LNCaP clone FGC (cell line): Measurements from ENCODE around the gene NIPBL.

Source experiments
- DNase-seq: peaks from one replicate; pipeline ENCODE4 v3.0.0-alpha.2; 2011; ENCODE audit warnings: low read depth
- H3K4me3 ChIP-seq: 2 replicates; pipeline ENCODE4 v1.5.1; 2011; ENCODE audit warnings: mild to moderate bottlenecking, low read depth, low read length, control low read depth
- TF ChIP-seq, protein P1 (sequence below): IDR thresholded peaks from 2 replicates; pipeline ENCODE4 v1.5.1; 2012; ENCODE audit warnings: mild to moderate bottlenecking; ENCODE audit not compliant: control insufficient read depth, insufficient read depth; ENCODE audit errors: extremely low read depth

The NIPBL gene

DNA sequence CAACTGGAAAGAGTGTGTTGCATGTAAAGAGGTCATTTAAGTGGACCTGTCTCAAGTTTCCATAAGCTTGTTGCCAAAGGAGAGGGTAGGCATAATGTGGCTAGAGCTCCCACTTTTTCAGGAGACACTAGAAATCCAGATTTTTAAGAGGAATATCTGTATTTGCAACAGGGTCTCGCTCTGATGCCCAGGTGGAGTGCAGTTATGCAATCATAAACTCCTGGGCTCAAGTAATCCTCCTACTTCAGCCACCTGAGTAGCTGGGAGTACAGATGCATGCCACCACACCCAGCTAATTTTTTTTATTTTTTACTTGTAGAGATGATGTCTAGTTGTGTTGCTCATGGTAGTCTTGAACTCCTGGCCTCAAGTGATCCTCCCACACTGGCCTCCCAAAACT, 183.5 kb downstream of the NIPBL start:
- no peak for DNase-seq
- TF ChIP-seq, protein P1, sequence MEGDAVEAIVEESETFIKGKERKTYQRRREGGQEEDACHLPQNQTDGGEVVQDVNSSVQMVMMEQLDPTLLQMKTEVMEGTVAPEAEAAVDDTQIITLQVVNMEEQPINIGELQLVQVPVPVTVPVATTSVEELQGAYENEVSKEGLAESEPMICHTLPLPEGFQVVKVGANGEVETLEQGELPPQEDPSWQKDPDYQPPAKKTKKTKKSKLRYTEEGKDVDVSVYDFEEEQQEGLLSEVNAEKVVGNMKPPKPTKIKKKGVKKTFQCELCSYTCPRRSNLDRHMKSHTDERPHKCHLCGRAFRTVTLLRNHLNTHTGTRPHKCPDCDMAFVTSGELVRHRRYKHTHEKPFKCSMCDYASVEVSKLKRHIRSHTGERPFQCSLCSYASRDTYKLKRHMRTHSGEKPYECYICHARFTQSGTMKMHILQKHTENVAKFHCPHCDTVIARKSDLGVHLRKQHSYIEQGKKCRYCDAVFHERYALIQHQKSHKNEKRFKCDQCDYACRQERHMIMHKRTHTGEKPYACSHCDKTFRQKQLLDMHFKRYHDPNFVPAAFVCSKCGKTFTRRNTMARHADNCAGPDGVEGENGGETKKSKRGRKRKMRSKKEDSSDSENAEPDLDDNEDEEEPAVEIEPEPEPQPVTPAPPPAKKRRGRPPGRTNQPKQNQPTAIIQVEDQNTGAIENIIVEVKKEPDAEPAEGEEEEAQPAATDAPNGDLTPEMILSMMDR: no peak
- no peak overlapping the region for H3K4me3 ChIP-seq

DNA sequence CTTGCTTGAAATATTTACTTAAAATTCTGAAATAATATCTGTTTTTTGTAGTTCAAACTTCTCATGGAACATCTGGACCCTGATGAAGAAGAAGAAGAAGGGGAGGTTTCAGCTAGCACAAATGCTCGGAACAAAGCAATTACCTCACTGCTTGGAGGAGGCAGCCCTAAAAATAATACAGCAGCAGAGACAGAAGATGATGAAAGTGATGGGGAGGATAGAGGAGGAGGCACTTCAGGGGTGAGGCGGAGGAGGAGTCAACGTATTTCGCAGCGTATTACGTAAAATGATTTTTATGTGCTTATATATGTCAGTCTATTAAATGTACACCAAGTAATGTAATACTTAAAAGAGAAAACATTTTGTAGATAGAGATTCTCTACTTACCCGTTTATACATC, 187.2 kb downstream of the NIPBL start:
- DNase-seq: no peak
- H3K4me3 ChIP-seq: no peak overlapping the region
- TF ChIP-seq, protein P1: no peak

DNA sequence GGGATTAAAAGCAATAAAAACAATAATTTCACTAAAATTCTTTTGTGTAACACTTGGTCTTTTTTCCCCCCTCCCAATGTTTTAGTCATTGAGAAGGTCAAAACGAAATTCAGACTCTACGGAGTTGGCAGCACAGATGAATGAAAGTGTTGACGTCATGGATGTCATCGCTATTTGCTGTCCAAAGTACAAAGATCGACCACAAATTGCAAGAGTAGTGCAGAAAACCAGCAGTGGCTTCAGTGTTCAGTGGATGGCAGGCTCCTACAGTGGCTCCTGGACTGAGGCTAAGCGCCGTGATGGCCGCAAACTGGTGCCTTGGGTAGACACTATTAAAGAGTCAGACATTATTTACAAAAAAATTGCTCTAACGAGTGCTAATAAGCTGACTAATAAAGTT, 187.9 kb downstream of the NIPBL start:
- TF ChIP-seq, protein P1: no peak
- no peak for DNase-seq
- no peak overlapping the region for H3K4me3 ChIP-seq

DNA sequence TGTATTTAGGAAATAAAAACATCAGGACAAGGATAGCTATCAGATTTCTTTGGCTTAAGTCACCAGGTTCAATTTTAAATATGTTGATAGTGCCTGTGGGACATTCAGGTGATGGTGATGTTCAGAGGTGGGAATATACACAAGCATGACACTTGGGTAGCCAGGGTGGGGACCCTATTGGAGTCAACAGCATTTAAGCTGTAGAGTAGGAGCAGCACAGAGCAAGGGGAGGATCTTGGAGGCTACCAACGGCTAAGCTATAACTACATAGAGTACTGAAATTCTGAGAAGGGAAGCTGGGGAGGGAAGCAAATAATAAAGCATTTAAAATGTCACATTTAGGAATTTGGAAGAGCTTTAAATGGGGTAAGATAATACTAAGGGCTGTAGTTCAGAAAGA, 194.9 kb downstream of the NIPBL start:
- no peak for DNase-seq
- no peak overlapping the region for H3K4me3 ChIP-seq
- TF ChIP-seq, protein P1: no peak

DNA sequence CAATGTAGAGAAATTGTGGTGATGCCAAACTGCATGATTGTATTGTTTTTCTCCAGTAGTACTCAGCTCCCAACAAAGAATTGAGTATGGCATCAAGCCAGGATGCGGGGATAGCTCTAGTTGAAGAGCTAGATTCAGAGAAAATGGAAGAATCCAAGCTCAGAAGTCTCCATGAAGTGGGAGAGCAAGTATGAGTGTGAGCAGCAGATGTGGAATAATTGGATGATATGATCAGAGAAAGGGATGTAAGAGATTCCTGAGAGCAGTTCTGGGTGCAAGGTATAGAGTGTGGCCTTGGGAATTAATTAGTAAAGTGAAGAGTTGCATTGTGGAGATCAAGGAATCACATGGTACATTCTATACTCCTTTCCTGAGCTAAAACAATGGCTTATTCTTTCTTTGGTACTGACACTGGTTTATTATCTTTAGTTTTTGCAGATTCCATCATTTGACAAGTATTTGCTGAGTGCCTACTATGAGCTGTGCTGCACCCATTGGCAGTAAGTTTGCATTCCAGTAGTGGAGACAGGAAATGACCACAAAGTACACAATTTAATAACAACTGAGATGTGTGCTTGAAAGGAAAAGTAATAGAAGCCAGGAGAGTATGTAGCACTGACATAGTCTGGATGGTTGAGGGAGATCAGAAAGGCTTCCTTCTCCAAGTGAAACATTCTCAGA, 195.5 kb downstream of the NIPBL start:
- TF ChIP-seq, protein P1: no peak
- H3K4me3 ChIP-seq: no peak overlapping the region
- DNase-seq: no peak

DNA sequence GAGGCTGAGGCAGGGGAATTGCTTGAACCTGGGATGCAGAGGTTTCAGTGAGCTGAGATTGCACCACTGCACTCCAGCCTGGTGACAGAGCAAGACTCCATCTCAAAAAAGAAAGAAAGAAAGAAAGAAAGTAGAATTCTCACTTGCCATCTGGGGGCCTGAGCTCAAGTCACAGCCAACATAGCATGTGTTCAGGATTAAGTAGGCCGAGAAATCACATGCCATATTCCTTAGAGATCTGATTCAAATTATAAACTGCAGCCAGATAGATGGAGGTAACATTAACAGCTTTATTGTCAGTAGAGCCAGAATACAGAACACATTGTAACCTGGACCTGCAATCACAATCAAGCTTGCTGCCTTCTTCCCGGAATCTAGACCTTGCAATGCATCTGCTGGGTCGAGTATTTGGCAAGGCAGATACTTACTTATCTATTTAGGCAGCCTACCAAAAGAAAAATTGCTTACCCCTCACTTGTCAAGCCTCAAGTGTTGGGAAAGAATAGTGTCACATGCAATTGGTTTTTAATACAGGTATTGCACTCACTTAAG, 198.9 kb downstream of the NIPBL start:
- TF ChIP-seq, protein P1: no peak
- no peak overlapping the region for H3K4me3 ChIP-seq
- no peak for DNase-seq

DNA sequence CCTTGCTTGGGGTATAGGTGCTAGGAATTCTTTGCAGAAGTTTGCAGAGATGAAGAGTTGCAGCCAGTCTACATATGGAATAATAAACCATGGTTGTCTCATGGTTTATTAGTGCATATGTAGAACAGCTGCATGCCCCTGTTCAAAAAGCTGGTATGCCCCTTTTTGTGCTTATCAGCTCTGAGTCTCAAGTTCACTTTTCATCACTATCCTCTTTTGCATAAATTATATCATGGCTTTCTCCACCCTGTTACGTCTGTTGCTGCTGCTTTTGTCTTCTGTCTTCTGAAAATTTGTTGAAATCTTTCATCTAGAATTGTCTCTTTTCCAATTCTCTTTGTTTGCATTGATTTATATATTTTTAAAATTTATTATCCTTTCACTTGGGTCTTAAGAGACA, 200.6 kb downstream of the NIPBL start:
- TF ChIP-seq, protein P1: no peak
- no peak overlapping the region for H3K4me3 ChIP-seq
- DNase-seq: no peak
